ENCODE data around the gene TDRD7.

- TF ChIP-seq CTCF (conservative IDR thresholded peaks at IDR 0.05) (no peak), ZFX (IDR thresholded peaks at IDR 0.05) (no peak)
These were observed 105.6 kb downstream of the TDRD7 start for GRCh38 chr9:97517331-97518089.

All from C4-2B (cell line).